ENCODE data around the gene CYP4F2. TPM values are rescaled to one million over a fixed set of nuclear protein-coding genes. Genes with fewer than 3 reads are reported as not detected.
"Not testable (repeated sequence)": the region's sequence is repeated elsewhere in the genome, so short reads cannot be mapped to it uniquely, and the experiment has no call there.

Gene CYP4F2
- total RNA-seq, 4 donors from 2014 or later: not detected

GRCh38 chr19:15836330-15837220, 61.3 kb downstream of the CYP4F2 start:
- H3K36me3 ChIP-seq: no peaks in the 10 kb centered on the region
- no peaks in the 10 kb centered on the region for H3K9me3 ChIP-seq
- TF ChIP-seq EP300 (IDR thresholded peaks at IDR 0.05) (peak; percentile 76 to 96), POLR2A (IDR thresholded peaks at IDR 0.05) (peak; percentile 80 to 91)
- TF ChIP-seq, protein P1, sequence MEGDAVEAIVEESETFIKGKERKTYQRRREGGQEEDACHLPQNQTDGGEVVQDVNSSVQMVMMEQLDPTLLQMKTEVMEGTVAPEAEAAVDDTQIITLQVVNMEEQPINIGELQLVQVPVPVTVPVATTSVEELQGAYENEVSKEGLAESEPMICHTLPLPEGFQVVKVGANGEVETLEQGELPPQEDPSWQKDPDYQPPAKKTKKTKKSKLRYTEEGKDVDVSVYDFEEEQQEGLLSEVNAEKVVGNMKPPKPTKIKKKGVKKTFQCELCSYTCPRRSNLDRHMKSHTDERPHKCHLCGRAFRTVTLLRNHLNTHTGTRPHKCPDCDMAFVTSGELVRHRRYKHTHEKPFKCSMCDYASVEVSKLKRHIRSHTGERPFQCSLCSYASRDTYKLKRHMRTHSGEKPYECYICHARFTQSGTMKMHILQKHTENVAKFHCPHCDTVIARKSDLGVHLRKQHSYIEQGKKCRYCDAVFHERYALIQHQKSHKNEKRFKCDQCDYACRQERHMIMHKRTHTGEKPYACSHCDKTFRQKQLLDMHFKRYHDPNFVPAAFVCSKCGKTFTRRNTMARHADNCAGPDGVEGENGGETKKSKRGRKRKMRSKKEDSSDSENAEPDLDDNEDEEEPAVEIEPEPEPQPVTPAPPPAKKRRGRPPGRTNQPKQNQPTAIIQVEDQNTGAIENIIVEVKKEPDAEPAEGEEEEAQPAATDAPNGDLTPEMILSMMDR (IDR thresholded peaks at IDR 0.05): peak in 2 of 5 experiments; percentile 30 to 45
- peak overlapping the region; percentile 99 to 100 (median 100) for H3K27ac ChIP-seq
- WGBS, 2 donors: 1 to 2% methylated on average over 40 to 61 of the region's 65 CpGs
- peak; percentile 96 to 99 for DNase-seq (ENCODE audit: low spot score in 2 of 2)
- peaks cover 0 to 13% (median 3%) of the 10 kb centered on the region in 4 donors for H3K4me1 ChIP-seq
- peak overlapping the region; percentile 88 to 96 (median 90) for H3K4me3 ChIP-seq
- no peaks in the 10 kb centered on the region for H3K27me3 ChIP-seq

- Histone ChIP-seq H3K4me3 (peak overlapping the region; percentile 88 to 96 (median 90)), H3K27ac (peak overlapping the region; percentile 99 to 100 (median 100)), H3K4me1 (peaks cover 0 to 13% (median 3%) of the 10 kb centered on the region in 4 donors)
- not testable (repeated sequence) for H3K36me3 ChIP-seq; H3K27me3 ChIP-seq; H3K9me3 ChIP-seq; DNase-seq (ENCODE audit: low spot score in 2 of 2)
- 41 to 46% methylated on average over 11 of the region's 11 CpGs for WGBS, 2 donors
These were observed 62.1 kb downstream of the CYP4F2 start for GRCh38 chr19:15835565-15836329.

DNA sequence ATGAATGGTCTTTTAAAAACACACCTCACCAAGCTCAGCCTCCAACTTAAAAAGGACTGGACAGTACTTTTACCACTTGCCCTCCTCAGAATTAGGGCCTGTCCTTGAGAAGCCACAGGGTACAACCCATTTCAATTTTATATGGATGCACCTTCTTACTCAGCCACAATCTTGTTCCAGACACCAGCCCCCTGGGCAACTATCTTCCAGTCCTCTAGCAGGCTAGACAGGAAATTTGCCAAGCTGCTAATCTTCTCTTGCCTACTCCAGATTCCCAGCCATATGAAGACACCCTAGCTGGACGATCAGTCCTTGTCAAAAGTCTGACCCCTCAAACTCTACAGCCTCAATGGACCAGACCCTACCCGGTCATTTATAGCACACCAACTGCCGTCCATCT, 63.6 kb downstream of the CYP4F2 start:
- H3K4me3 ChIP-seq; H3K27me3 ChIP-seq; H3K9me3 ChIP-seq; H3K36me3 ChIP-seq; H3K27ac ChIP-seq; DNase-seq (ENCODE audit: low spot score in 2 of 2): not testable (repeated sequence)
- WGBS, 2 donors: 97 to 100% methylated on average over 3 of the region's 3 CpGs
- H3K4me1 ChIP-seq: peaks cover 0 to 13% (median 3%) of the 10 kb centered on the region in 4 donors

DNA sequence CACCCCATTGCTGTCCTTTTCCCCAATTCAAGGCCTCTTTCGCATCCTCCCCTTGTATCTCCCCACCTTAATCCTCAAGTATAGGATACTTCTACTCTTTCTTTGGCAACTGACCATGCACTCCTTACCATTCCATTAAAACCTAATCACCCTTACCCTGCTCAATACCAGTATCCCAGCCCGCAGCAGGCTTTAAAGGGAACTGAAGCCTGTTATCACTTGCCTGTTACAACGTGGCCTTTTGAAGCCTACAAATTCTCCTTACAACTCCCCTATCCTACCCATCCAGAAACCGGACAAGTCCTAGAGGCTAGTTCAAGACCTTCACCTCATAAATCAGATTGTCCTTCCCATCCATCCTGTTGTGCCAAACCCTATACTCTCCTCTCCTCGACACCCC, 66.2 kb downstream of the CYP4F2 start:
- TF ChIP-seq, protein P1 (IDR thresholded peaks at IDR 0.05): no peak
- TF ChIP-seq EP300 (IDR thresholded peaks at IDR 0.05) (no peak), POLR2A (IDR thresholded peaks at IDR 0.05) (no peak)
- H3K9me3 ChIP-seq: no peaks in the 10 kb centered on the region
- DNase-seq (ENCODE audit: low spot score in 2 of 2): no peak
- H3K4me3 ChIP-seq: no peak overlapping the region
- H3K27me3 ChIP-seq: peaks cover 0 to 11% of the 10 kb centered on the region in 2 donors
- H3K36me3 ChIP-seq: no peaks in the 10 kb centered on the region
- WGBS, 2 donors: 83 to 85% methylated on average over 5 of the region's 5 CpGs
- peaks cover 0 to 8% (median 3%) of the 10 kb centered on the region in 4 donors for H3K4me1 ChIP-seq
- no peak overlapping the region for H3K27ac ChIP-seq

GRCh38 chr19:15829786-15830185, 68.1 kb downstream of the CYP4F2 start:
- Histone ChIP-seq H3K9me3 (no peaks in the 10 kb centered on the region), H3K27me3 (peaks cover 0 to 11% of the 10 kb centered on the region in 2 donors), H3K4me3 (no peak overlapping the region), H3K27ac (no peak overlapping the region), H3K4me1 (no peaks in the 10 kb centered on the region), H3K36me3 (no peaks in the 10 kb centered on the region)
- DNase-seq (ENCODE audit: low spot score in 2 of 2): no peak
- 80 to 91% methylated on average over 8 of the region's 8 CpGs for WGBS, 2 donors
- TF ChIP-seq POLR2A (IDR thresholded peaks at IDR 0.05) (no peak), EP300 (IDR thresholded peaks at IDR 0.05) (no peak)
- TF ChIP-seq, protein P1 (IDR thresholded peaks at IDR 0.05): no peak

DNA sequence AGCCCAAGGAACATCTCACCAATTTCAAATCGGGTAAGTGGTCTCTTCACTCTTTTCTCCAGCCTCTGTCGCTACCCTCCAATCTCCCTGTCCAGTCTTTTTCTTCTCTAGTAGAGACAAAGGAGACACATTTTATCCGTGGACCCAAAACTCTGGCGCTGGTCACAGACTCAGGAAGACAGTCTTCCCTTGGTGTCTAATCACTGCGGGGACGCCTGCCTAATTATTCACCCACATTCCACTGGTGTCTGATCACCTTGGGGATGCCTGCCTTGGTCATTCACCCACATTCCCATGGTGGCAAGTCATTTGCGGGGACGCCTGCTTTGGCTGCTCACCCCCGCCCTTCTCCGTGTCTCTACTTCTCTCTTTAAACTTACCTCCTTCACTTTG, 68.6 kb downstream of the CYP4F2 start:
- TF ChIP-seq EP300 (IDR thresholded peaks at IDR 0.05) (no peak), POLR2A (IDR thresholded peaks at IDR 0.05) (no peak)
- TF ChIP-seq, protein P1 (IDR thresholded peaks at IDR 0.05): no peak
- H3K4me3 ChIP-seq: no peak overlapping the region
- no peak overlapping the region for H3K27ac ChIP-seq
- WGBS, 2 donors: 91% methylated on average over 10 of the region's 10 CpGs
- peaks cover 0 to 11% of the 10 kb centered on the region in 2 donors for H3K27me3 ChIP-seq
- no peaks in the 10 kb centered on the region for H3K9me3 ChIP-seq
- H3K4me1 ChIP-seq: no peaks in the 10 kb centered on the region
- no peaks in the 10 kb centered on the region for H3K36me3 ChIP-seq
- no peak for DNase-seq (ENCODE audit: low spot score in 2 of 2)

- not testable (repeated sequence) for H3K9me3 ChIP-seq; DNase-seq (ENCODE audit: low spot score in 2 of 2); H3K36me3 ChIP-seq; H3K4me1 ChIP-seq; H3K4me3 ChIP-seq; H3K27ac ChIP-seq
- peaks cover 0 to 11% of the 10 kb centered on the region in 2 donors for H3K27me3 ChIP-seq
- 54 to 66% methylated on average over 13 of the region's 13 CpGs for WGBS, 2 donors
These were observed 69.1 kb downstream of the CYP4F2 start for GRCh38 chr19:15828611-15829305.

Data from tibial nerve (tissue), 4 donors.